Activated T-helper 9 cell treated with anti-CD3 and anti-CD28 coated beads, Interleukin-2, amount 50 U/mL, for 16 hours (primary cell): Measurements from ENCODE around the gene PYGB.

Experiments used
- DNase-seq: peaks from one replicate; pipeline ENCODE4 v3.0.0-alpha.2; 2020; ENCODE audit warnings: low read depth

PYGB gene

DNA sequence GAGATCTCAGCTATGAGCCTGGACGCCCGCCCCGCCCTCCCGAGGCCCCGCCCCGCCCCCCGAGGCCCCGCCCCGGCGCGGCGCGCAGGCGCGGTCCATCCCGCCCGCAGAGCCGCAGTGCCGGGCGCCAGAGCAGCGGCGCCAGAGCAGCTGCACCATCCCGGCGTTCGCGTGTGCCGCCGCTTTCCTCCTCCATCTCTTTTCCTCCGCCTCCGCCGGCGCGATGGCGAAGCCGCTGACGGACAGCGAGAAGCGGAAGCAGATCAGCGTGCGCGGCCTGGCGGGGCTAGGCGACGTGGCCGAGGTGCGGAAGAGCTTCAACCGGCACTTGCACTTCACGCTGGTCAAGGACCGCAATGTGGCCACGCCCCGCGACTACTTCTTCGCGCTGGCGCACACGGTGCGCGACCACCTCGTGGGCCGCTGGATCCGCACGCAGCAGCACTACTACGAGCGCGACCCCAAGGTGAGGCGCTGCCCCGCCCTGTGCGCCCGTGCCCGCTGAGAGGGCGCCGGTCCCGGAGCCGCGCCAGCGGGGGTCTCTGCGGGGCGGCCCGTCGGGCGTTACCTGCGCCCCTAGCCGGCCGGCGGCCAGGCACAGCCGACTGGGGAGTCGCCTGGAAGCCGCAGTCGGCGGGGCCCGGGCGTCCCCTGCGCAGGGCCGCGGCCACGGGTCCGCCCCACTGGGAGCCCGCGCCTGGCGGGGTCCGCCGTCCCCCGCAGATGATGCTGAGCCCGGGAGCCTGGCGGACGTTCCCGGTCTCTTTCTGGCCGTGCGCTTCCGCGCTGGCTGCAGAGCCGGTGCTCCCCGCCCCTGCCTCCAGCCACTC lies at the start of gene PYGB:
Gene PYGB (plus strand): TSS at position 130 of the 830 bp plus-strand sequence. CDS start 94 bp downstream, at position 224.
- DNase-seq: peak; percentile 68

DNA sequence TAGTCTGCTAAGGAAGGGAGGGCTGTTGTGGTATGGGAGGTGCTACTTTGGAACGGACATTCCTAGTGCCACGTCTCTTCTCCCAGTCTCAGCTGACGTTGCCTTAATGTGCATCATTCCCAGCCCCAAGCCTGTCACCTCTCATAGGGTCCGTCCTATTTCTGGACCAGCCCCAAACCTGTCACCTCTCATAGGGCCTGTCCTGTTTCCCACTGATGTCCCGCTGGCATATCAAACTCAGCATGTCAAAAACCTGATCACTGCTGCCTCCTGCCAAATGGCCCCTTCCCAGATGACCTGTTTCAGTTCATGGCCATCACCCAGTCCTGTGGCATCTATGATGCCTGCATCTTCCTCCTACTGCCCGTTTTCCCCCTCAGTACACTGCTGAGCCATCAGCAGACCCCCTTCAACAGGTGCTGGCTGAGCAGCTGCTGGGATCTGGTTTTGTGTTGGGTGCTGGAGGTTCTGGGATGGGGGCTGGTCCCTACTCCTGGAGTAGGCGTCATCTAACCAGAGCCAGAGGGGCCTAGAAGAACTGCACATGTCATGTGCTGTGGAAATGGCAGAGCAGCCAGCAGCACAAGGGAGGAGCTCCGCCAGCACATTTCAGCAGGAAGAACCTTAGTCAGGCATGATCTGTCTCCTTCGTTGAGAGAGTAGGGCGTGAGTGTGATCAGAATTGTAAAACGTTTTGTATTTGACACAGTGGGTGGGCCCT lies 49.1 kb upstream of the PYGB start:
- DNase-seq: no peak

DNA sequence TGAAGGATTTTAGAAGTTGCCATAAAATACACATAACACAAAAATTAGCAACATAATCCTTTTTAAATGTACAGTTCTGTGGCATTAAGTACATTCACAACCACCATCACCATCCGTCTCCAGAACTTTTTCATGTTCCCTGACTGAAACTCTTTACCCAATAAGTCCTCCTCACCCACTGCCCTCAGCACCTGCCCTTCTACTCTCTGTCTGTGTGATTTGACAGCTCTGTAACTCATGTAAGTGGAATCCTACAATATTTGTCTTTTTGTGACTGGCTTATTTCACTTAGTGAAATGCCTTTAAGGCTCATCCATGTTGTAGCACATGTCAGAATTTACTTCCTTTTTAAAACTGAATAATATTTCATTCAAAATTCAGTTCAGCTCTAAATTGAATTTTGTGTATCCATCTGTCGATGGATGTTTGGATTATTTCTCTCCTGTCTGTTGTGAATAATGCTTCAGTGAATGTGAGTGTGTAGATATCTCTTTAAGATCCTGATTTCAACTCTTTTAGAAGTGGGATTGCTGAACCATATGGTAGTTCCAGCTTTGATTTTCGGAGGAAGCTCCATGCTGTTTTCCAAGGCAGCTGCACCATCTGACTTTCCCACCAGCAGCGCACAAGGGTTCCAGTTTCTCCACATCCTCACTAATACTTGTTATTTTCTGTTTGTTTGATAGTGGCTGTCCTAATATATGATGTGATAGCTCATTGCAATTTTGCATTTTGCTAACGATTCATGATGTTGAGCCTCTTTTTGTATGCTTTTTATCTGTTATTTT lies 48.2 kb upstream of the PYGB start:
- DNase-seq: no peak

DNA sequence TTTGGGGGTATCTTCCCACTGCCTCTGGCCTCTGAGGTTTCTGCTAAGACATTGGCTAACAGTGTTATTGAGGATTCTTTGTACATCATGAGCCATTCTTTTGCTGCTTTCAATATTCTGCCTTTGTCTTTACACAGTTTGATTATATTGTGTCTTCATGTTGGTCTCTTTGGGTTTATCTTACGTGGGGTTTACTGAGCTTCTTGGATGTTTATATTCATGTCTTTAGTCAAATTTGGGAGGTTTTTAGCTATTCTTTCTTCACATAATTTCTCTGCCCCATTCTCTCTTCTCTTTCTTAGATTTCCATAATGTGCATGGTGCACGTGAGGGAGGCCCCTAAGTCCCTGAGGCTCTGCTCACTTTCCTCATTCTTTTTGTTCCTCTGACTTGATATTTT lies 44.8 kb upstream of the PYGB start:
- no peak for DNase-seq

DNA sequence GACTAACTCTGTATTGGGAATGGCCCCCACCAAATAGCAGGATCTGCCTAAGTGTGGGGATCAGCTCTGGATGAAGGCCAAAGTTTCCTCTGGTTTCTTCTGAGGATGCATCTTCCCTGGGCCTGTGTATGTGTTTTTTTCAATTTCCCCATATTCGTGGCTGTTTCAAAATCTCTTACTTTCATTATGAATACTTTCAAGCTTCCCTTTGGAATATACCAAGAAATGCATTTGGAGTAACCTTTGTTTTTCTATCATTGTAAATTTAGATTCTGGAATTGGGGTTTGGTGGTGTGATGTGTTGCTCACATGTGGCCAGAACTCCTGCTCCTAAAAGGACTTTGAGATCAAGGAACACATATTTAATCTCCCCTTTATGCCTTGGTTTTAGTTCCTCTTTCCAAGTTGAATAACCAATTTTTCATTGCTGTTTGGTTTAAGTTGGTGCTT lies 44.0 kb upstream of the PYGB start:
- DNase-seq: no peak

DNA sequence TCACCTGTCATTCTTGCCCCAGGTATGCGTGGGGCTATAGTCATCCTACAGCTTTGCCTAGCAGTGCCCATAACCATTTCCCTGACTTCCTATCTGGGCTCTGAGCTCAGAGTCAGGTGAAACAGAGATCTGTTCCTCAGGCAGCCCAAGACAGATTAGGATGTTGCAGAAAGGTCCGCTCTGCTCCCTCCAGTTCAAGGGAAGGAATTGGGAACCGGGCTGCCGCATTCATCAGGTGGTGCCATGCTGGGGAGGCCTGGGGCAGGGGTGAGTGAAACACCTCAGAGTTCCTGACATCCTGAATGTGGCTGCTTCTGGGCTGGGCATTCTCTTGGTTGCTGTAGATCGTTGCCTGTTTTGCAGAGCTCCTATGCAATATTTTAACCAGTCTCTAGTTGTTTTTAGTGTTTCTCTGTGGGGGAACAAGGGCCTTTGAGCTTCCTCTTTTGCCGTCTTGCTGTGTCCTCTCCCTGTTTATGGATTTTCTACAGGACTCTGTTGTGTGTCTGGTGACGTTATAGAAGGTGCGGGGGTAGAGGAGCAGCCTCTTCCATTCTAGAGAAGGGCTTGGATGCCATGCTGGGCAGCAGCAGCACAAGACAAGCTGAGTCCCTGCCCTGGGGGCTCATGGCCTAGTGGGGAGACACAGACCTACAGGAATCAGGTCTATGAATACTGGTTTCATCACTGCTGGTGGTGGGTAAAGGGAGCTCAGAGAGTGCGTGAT lies 43.2 kb upstream of the PYGB start:
- no peak for DNase-seq

DNA sequence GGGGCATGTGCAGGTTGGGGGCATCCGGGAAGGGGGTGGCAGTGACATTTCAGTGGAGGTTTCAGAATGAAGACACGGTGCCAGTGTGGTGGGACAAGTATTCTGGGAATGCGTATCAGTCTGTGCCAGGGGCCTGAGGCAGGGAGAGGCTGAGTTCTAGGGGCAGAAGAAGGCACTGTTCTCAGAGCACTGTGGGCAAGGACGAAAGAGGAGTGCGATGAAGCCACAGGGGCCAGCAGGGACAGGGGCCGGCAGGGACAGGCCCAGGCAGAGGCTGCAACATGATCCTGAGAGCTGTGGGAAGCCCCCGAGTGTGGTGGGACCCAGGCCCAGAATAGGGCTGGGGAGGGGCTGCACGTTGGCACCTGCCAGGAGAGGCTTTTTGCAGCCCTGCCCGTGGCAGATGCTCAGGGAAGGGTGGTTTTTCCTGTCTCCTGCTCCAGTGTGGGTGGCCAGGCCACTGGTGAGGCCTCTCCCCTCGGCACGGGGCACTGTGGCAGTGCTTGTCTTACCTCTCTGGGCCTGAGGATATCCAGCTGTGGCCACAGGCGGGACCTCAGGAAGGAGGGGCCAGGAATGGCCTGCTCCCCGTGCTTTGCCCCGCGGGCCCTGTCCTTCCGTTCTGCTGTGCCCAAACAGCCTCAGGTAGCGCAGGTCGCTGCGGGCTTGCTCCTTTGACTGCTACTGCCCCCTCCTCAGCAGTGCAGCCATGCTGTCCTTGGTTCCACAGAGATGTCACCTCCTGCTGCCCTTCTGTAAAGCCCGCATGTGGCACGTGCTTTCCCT lies 42.4 kb upstream of the PYGB start:
- no peak for DNase-seq

DNA sequence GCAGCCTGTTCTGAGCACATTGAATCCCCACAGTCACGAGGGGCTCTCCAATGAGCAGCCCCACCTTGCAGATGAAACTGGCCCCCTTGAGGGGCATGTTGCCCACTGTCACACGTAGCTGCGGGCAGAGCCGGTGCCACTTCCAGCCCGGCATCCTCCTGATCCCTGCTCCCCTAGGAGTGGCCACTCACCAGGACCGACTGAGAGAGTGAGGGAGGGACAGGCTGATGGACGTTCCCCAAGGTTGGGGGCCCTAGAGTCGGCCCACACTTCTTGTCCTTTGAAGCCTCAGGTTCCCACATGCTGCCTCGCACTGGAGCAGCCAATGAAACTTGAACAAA lies 41.9 kb upstream of the PYGB start:
- DNase-seq: no peak

DNA sequence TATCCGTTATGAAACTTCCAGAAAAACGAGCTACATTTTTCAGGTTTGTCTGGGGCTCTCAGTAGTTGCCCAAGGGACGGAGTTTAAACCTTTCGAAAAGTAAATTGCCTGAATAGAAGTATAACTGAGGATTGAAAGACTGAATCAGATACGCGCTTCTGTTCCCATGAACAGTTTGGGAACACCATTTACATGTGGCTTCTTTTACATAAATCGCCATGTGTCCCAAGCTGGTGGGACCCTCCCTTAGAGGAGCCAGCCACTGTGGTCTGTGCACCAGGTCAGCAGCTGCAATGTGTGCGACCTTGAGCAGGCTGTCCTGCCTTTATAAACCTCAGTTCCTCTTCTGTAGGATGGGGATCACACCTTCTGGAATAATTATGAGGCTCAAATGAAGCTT lies 41.3 kb upstream of the PYGB start:
- DNase-seq: no peak

DNA sequence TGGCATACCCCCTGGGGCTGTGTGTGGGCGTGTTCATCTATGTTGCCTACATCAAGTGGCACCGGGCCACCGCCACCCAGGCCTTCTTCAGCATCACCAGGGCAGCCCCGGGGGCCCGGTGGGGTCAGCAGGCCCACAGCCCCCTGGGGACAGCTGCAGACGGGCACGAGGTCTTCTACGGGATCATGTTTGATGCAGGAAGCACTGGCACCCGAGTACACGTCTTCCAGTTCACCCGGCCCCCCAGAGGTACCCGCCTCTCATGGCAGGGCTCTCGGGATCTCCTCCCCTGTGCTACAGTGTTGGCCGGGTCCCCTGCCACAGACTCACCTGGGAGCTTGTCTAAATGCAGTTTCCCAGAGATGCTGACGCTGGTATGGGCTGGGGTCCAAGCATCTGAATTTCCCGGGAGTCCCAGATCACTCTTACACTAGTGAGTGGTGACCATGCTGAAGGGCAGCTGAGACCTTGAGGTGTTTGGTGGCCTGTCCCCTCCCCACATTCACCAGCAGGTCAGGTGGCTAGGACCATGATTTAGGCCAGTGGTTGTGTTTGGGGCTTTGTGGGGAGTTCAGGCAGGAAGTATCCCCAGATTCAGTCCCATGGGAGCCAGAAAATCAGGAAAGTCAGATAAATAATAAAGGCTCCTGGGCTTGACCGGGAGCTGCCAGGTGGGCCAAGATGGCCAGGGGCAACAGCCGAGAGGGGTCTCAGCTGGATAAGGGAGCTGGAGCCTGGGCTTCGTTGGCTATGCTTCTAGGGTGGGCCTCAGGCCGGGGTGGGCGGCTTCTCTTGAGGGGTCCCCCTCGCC lies 40.5 kb upstream of the PYGB start:
- no peak for DNase-seq

DNA sequence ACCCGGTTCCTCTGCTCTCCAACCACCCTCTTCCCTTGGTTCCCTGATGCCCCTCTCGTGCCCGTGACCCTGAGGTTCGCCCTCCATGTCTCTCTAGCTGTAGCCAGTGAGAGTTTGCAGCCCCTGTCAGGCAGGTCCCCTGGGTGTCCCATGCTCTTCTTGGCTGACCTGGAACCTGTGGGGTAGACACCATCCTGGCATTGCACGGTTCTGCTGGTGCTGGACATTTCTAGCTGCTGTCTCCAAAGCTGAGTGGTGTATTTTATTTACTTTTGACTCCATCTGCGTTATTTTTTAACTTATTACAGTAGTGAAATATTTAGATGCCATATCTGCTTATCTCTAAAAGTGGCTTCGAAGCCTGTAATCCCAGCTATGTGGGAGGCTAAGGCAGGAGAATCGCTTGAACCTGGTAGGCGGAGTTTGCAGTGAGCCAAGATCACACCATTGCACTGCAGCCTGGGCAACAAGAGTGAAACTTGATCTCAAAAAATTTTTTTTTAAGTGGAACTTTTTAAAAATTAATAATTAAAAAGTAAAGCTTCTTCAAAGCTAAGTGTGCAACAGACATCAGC lies 39.8 kb upstream of the PYGB start:
- DNase-seq: no peak

DNA sequence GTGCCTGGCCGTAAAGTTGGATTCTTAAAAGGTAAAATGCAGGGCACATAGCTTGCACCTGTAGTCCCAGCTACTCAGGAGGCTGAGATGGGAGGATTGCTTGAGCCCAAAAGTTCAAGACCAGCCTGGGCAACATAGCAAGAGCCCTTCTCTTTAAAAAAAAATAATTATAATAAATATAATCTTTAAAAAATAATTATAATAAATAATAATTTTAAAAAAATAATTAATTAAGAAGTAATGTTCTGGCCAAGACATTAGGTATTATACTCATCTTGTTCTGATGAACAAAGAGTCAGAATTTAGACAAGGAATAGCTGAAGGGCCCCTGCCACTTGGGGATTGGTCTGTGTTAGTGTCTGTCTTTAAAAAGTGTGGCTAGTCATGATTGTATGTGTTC lies 38.5 kb upstream of the PYGB start:
- no peak for DNase-seq

DNA sequence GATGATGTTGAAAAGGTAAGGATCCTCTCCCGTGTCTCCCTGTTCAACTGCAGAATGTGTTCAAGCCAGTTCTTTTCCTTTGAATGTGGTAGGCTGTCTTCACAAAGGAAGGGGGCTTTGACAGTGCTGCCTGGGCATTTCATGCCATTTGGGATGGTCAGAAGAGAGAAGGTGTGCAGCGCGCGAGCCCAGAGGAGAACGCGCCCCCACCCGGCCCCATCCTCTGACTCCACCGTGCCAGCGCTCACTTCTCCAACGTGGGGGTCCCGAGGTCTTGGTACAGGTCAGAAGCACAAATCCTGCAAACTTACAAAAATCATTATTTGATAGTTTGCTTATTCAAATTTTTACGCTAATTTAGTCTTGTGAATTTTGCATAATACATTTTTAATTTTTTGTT lies 38.0 kb upstream of the PYGB start:
- DNase-seq: no peak

DNA sequence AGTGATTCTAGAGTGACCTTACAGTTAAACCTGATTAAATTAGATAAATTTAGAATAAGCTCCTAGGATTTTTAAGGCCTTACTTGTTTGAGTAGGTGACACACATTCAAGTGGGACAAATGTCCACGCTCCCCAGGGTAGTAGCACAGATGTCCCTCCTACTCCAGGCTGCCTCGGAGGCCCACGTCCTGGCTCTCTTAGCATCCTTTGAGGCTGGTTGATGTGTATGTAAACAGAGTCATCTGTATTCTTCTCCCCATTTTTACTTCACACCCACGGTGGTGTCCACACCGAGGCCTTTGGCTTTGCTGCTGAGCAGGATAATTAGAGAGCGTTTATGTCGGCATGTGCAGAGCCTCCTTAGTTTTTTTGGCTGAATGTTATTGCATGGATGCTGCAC lies 36.6 kb upstream of the PYGB start:
- DNase-seq: no peak

DNA sequence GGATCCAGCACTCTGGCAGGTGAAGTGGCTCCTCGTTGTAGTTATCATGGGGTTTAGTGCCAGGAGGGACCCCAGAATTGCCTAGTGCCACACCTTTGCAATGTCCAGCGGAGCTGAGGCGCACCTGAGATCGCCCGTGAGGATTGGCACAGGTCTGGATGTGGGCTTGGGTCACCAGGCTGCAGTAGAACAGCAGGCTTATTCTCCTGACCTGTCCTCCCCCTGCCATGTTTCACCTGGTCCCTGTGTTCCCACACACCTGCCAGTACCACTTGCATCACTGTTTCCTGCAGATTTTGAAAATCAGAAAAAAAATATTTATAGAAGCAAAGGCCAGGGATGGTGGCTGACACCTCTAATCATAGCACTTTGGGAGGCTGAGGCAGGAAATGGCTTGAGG lies 35.6 kb upstream of the PYGB start:
- no peak for DNase-seq

DNA sequence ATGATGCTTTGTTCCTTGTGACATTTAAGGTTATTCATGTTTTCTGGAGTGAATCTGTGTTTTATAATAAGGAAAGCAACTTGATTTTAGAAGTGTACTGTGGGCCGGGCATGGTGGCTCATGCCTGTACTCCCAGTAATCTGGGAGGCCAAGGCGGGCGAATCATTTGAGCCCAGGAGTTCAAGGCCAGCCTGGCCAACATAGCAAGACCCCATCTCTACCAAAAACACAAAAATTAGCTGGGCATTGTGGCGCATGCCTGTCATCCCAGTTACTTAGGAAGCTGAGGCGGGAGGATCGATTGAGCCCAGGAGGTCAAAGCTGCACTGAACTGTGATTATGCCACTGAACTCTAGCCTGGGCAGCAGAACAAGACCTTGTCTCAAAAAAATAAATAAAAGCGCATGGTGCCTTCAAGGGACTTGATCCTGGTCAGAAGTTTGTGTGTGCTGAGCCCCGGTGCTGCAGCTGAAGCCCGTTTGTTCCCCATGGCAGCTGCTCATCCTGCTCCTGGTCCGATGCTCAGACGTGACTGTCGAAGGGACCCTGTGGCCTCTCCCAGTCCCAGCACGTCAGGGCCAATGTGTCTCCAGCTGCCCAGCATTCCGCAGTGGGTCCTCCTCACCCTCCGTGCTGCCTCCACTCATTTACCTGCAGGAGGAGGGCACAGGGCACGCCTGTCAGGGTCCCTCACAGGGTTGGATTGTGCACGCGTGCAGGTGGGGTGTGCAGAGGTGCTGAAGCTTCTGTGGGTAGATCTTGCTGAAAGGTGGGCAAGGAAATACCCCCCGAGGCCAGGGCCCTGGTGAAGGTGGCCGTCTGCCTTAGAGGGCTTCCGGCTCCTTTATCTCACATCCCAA lies 34.1 kb upstream of the PYGB start:
- no peak for DNase-seq

DNA sequence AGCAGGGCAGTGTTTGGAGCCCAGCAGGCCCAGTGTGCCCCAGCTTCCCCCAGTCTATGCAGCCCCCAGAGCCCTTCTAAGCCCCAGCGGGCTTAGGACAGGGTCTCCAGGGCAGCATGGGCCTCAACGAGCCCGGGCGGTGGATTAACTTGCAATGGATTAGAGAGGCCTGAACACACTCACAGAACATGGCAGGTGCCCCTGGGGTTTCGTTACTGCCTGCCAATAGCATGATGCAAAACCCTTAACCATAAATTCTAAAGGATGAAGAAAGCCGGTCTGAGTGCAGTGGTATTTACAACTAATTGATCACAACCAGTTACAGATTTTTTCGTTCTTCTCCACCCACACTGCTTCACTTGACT lies 33.5 kb upstream of the PYGB start:
- DNase-seq: no peak

DNA sequence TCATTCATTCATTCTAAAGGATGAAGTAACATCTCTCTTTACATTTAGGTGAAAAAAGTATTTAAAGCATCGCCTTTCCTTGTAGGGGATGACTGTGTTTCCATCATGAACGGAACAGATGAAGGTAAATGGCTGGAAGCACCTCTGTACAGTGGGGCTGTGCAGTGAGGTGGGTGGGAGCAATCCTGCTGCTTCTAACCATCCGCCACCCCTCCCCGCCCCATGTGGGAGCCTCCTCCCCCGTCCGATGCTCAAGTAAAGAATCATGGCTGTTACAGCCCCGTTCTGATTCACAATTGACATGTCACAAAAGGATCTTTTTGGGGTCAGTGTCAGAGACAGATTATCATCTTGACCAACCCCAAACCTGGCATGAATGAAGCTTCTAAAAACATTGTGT lies 33.1 kb upstream of the PYGB start:
- DNase-seq: no peak

DNA sequence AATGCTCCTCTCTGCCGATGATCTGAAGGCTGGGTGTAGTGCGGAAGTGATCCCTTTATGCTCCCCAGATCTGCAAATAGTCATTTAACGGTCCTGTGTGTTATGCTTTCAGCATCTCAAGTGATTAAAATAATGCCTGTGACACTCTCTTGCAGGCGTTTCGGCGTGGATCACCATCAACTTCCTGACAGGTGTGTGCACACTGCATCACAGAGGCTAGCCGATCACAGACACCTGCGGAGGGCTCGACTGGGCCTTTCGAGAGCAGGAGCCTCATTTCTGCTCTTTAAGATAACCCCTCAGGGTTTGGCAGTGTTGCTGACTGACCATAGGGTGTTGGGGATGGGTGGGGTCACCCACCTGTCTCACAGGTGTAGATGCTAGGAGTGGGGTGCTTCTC lies 32.4 kb upstream of the PYGB start:
- no peak for DNase-seq
